Left ventricle myocardium inferior (tissue), 1 donor: Measurements from ENCODE around the gene CCR7. TPM values are rescaled to one million over a fixed set of nuclear protein-coding genes. Genes with fewer than 3 reads are reported as not detected.
A peak's percentile ranks its signal among the peaks of the same experiment; 100 is the strongest.

ENCODE experiments used
- DNase-seq: peaks from one replicate; pipeline ENCODE4 v3.0.0-alpha.2; 2020
- H3K27ac ChIP-seq: fragments of 200-600 bp; replicated peaks from 2 replicates; pipeline ENCODE4 v1.8.0; 2021
- H3K27me3 ChIP-seq: fragments of 200-600 bp; 2 replicates; pipeline ENCODE4 v1.8.0; 2021; ENCODE audit warnings: low read depth
- H3K36me3 ChIP-seq: fragments of 200-600 bp; 2 replicates; pipeline ENCODE4 v1.8.0; 2021
- H3K4me1 ChIP-seq: fragments of 200-600 bp; 2 replicates; pipeline ENCODE4 v1.8.0; 2021
- H3K4me3 ChIP-seq: fragments of 200-600 bp; 2 replicates; pipeline ENCODE4 v1.8.0; 2021; ENCODE audit warnings: mild to moderate bottlenecking, moderate library complexity
- H3K9me3 ChIP-seq: fragments of 200-600 bp; replicated peaks from 2 replicates; pipeline ENCODE4 v1.8.0; 2021
- CTCF ChIP-seq: fragments of 200-600 bp; IDR thresholded peaks from 2 replicates; pipeline ENCODE4 v1.8.0; 2021; ENCODE audit warnings: antibody characterized with exemption, mild to moderate bottlenecking, borderline replicate concordance
- intact Hi-C: fragments of 100-400 bp; cut with micrococcal nuclease; formaldehyde crosslinking; loops from one replicate; pipeline ENCODE4 v1.11.0; 2022
- total RNA-seq: library from RNA; stranded (reverse); fragmentation: NEBNext Ultra II Directional; extraction: Animal tissue kit (Norgen Biotek cat#: 25700); gene quantifications from one replicate; pipeline ENCODE4 v1.2.1, GENCODE V29; 2021
- donor health status: DM: no; HTN: yes; CAD: no; lungs with severe emphysema.

The CCR7 gene
- total RNA-seq, 1 donor from 2014 or later: not detected

GRCh38 chr17:40519089-40519775 lies 46.0 kb downstream of the CCR7 start:
- Histone ChIP-seq H3K27ac (no peak overlapping the region), H3K27me3 (peaks cover 12% of the 10 kb centered on the region), H3K36me3 (no peaks in the 10 kb centered on the region), H3K4me1 (peaks cover 11% of the 10 kb centered on the region), H3K4me3 (no peak overlapping the region), H3K9me3 (no peaks in the 10 kb centered on the region)
- TF ChIP-seq CTCF: no peak
- DNase-seq: no peak
- intact Hi-C loops: no loop called here

DNA sequence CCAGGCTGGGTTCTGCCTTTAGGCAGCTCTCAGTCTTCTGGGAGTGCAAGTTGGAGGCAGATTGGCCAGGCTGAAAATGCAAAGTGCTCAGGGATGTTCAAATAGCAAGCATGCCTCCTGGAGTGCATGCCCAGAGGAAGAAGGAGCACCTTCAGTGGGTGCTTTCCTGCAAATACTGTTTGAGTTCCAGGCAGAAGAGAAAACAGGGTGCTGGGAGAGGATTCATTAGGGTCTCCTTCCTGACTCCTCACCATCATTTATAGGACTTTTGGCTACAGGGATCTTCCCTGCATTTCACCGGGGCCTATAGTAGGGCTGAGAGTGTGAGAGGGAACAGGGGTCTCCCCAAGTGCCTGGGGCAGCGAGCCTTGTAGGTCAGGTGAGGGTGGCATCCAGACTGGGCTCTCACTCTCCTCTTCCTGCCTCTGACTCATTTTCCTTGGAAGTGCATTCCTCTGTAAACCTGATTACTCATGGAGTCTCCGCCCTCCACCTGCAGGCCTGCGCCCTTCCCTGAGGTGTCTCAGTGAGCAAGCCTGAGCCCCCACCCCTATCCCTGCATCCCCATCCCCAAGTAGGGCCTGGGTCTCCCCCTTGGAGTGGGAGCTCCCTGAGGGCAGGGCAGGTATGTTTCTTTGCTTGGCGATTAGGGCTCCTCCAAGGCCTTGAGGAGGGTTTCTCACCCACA lies 46.7 kb downstream of the CCR7 start:
- H3K4me1 ChIP-seq: peaks cover 11% of the 10 kb centered on the region
- no peak for DNase-seq
- H3K36me3 ChIP-seq: no peaks in the 10 kb centered on the region
- H3K9me3 ChIP-seq: no peaks in the 10 kb centered on the region
- H3K4me3 ChIP-seq: no peak overlapping the region
- peaks cover 12% of the 10 kb centered on the region for H3K27me3 ChIP-seq
- TF ChIP-seq CTCF: no peak
- no peak overlapping the region for H3K27ac ChIP-seq
- intact Hi-C loops: no loop called here

- Histone ChIP-seq H3K4me3 (no peak overlapping the region), H3K27me3 (peaks cover 12% of the 10 kb centered on the region), H3K27ac (no peak overlapping the region), H3K4me1 (peaks cover 11% of the 10 kb centered on the region), H3K9me3 (no peaks in the 10 kb centered on the region), H3K36me3 (no peaks in the 10 kb centered on the region)
- no peak for TF ChIP-seq CTCF
- intact Hi-C loops: no loop called here
- no peak for DNase-seq
These were observed 47.3 kb downstream of the CCR7 start for GRCh38 chr17:40517981-40518380.

DNA sequence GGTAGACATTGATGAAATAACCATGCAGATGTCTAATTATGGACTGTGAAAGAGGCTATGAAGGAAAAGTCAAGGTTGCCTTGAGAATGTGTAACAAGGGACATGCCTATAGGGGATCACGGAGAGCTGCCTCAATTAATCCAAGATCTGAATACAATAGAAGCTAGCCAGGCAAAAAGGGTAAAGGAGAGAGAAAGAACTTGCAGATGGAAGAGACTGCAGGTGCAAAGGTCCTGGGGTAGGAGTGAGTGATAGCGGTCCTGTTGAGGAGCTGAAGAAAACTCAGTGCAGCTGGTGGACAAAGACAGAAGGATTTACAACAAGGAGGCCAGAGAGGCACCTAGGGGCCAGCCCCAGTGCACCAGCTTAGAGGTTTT lies 48.0 kb downstream of the CCR7 start:
- Histone ChIP-seq H3K36me3 (no peaks in the 10 kb centered on the region), H3K4me1 (peaks cover 11% of the 10 kb centered on the region), H3K4me3 (no peak overlapping the region), H3K27me3 (peaks cover 8% of the 10 kb centered on the region), H3K9me3 (no peaks in the 10 kb centered on the region), H3K27ac (no peak overlapping the region)
- no peak for TF ChIP-seq CTCF
- DNase-seq: no peak
- intact Hi-C loops: no loop called here

- intact Hi-C loops: no loop called here
- Histone ChIP-seq H3K4me3 (no peak overlapping the region), H3K4me1 (peaks cover 11% of the 10 kb centered on the region), H3K27ac (peak overlapping the region; percentile 19), H3K36me3 (no peaks in the 10 kb centered on the region), H3K27me3 (peaks cover 8% of the 10 kb centered on the region), H3K9me3 (no peaks in the 10 kb centered on the region)
- TF ChIP-seq CTCF: no peak
- no peak for DNase-seq
These were observed 48.5 kb downstream of the CCR7 start for GRCh38 chr17:40516581-40517285.
